SK-N-MC (cell line): Measurements from ENCODE around the gene IL7R.
"Not testable (repeated sequence)": the region's sequence is repeated elsewhere in the genome, so short reads cannot be mapped to it uniquely, and the experiment has no call there.

Experiments
- DNase-seq: peaks from one replicate; pipeline ENCODE4 v3.0.0-alpha.2; 2011; ENCODE audit warnings: low read depth, low spot score
- H3K27ac ChIP-seq: fragments of 200-600 bp; sonication (generic); 2 replicates; pipeline ENCODE4 v1.5.1; 2016; ENCODE audit warnings: mixed run types
- H3K36me3 ChIP-seq: fragments of 200-600 bp; sonication (generic); 2 replicates; pipeline ENCODE4 v1.6.1; 2017; ENCODE audit warnings: antibody characterized with exemption, low read length, mixed read lengths; ENCODE audit not compliant: insufficient read depth
- H3K4me3 ChIP-seq: fragments of 200-600 bp; sonication (generic); 2 replicates; pipeline ENCODE4 v1.5.1; 2016
- H3K9ac ChIP-seq: fragments of 200-600 bp; sonication (generic); 2 replicates; pipeline ENCODE4 v1.8.0; 2017; ENCODE audit warnings: mixed run types, mixed read lengths; ENCODE audit not compliant: insufficient read length
- H3K9me3 ChIP-seq: fragments of 200-600 bp; sonication (generic); 2 replicates; pipeline ENCODE4 v1.6.1; 2017; ENCODE audit warnings: low read depth, mild to moderate bottlenecking, antibody characterized with exemption, low read length, moderate library complexity, mixed read lengths
- EZH2 ChIP-seq: fragments of 200-600 bp; sonication (generic); IDR thresholded peaks from one replicate; pipeline ENCODE4 v1.6.1; 2017; ENCODE audit warnings: antibody characterized with exemption
- FOXP2 ChIP-seq: optimal IDR thresholded peaks from 2 replicates; pipeline ENCODE3; 2011; ENCODE audit warnings: mild to moderate bottlenecking, moderate library complexity; ENCODE audit not compliant: insufficient read depth; ENCODE audit errors: extremely low read length, control extremely low read depth
- POLR2AphosphoS5 ChIP-seq: IDR thresholded peaks from 2 replicates; pipeline ENCODE4 v1.6.1; 2012; ENCODE audit warnings: mild to moderate bottlenecking, low read depth, low read length, borderline replicate concordance

Gene IL7R

DNA sequence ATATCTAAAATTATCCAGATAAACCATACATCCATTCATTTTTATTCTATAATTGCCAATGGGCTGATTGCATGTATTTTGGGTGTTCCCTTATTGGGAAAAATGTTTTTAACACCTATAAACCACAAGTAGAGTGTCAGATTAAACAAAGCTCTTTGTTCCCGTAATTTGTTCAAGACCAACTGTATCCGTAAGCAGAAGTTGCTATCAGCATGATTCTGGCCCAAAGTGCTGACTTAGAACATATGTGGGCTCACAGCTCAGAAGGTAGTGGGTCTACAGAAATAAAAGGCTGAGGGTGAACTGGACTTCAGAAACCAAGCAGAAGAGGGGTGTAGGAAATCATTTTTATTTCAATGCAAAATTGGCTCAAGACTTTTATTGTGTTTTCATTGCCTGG is 23.5 kb upstream of the IL7R start:
- TF ChIP-seq FOXP2 (no peak), EZH2 (no peak), POLR2AphosphoS5 (no peak)
- no peak for DNase-seq
- Histone ChIP-seq H3K9ac (no peak overlapping the region), H3K4me3 (no peak overlapping the region), H3K36me3 (no peaks in the 10 kb centered on the region), H3K27ac (no peak overlapping the region), H3K9me3 (no peaks in the 10 kb centered on the region)

GRCh38 chr5:35835796-35836742 is 20.6 kb upstream of the IL7R start:
- Histone ChIP-seq H3K36me3 (no peaks in the 10 kb centered on the region), H3K9me3 (no peaks in the 10 kb centered on the region), H3K27ac (no peak overlapping the region), H3K9ac (no peak overlapping the region), H3K4me3 (no peak overlapping the region)
- TF ChIP-seq EZH2 (no peak), FOXP2 (no peak)
- no peak for DNase-seq

GRCh38 chr5:35838370-35839042 is 18.2 kb upstream of the IL7R start:
- no peak for TF ChIP-seq POLR2AphosphoS5
- TF ChIP-seq FOXP2, result no peak
- TF ChIP-seq EZH2, result no peak
- no peak for DNase-seq
- no peak overlapping the region for H3K27ac ChIP-seq
- H3K9me3 ChIP-seq, result no peaks in the 10 kb centered on the region
- H3K36me3 ChIP-seq, result no peaks in the 10 kb centered on the region
- no peak overlapping the region for H3K4me3 ChIP-seq
- no peak overlapping the region for H3K9ac ChIP-seq

DNA sequence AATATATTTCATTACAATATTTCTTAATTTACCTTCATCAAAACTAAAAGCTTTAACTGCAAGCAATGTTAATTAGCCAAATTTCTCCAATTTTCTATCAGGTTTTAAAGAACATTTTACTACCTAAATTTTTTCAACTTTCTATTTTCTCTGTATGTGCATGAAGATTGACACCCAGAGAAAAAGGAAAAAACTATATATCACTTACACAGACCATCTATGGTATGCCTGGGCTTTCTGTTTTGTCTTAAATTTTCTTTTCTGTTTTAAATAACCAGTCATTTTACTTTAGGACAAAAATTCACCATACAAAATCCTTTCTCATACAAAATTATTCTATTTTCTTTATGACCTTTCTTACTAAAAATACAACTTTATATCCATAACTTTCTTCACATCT is 13.8 kb upstream of the IL7R start:
- Histone ChIP-seq H3K9ac (no peak overlapping the region), H3K4me3 (no peak overlapping the region), H3K36me3 (no peaks in the 10 kb centered on the region), H3K27ac (no peak overlapping the region), H3K9me3 (no peaks in the 10 kb centered on the region)
- DNase-seq, result no peak
- no peak for TF ChIP-seq EZH2

GRCh38 chr5:35845508-35845907 is 11.2 kb upstream of the IL7R start:
- H3K36me3 ChIP-seq, H3K9me3 ChIP-seq, H3K4me3 ChIP-seq, DNase-seq, H3K9ac ChIP-seq, H3K27ac ChIP-seq: not testable (repeated sequence)

DNA sequence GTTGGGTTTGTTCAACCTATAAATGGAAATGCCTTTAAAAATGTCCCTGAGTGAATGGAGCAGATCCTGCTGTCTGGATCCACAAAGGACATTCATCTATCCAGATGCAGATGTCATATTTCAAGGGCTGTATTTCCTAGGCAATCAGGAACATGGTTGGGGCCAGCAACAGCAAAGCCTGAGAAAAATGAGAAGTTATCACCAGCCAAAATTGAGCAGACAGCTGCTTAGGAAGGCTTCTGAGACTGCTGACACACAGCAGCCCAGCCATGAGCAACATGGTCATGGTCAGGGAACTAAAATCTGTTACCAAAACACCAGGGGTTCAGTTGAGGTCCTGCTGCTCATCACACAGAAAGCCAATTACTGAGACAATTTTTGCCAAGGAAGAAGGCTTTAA is 9.2 kb upstream of the IL7R start:
- H3K9me3 ChIP-seq, result no peaks in the 10 kb centered on the region
- TF ChIP-seq EZH2 (no peak), FOXP2 (no peak), POLR2AphosphoS5 (no peak)

DNA sequence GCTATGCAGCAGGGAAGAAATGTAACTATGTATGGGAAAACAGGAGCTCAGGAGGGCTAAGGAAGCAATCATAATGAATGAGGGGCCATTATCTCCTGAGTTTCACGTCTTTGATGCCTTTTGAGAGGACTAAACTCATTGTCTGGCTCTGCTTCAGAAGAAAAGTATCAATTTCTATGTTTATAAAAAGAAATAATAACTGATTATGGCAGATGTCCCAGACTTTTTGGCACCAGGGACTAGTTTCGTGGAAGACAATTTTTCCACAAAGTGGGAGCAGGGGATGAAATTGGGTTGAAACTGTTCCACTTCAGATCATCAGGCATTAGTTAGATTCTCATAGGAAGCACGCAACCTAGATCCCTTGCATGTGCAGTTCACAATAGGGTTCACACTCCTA is 8.7 kb upstream of the IL7R start:
- H3K9me3 ChIP-seq, result no peaks in the 10 kb centered on the region
- TF ChIP-seq EZH2 (no peak), POLR2AphosphoS5 (no peak), FOXP2 (no peak)

More for the DNA sequence above, 9.2 kb upstream of the IL7R start:
- Histone ChIP-seq H3K4me3 (no peak overlapping the region), H3K9ac (no peak overlapping the region), H3K27ac (no peak overlapping the region), H3K36me3 (no peaks in the 10 kb centered on the region)
- no peak for DNase-seq

DNA sequence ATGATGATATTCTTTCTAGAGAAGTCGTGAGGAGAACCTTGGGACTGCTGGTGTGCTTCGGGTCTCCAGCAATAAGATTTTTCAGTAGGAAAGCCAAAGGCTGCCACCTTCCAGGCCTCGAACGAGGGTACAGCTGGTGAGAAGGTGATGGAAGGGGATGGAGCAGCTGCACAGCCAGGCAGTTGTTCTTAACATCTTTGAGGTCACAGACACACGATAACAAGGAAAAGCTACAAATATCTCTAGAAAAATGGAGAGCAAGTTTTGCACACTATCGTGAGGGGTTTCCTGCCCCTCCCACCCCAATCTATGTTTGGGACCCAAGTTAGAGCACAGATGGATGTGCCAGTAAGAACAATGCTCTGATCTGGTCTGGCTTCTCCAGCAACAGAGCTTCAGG is 6.8 kb upstream of the IL7R start:
- TF ChIP-seq POLR2AphosphoS5 (no peak), EZH2 (no peak), FOXP2 (no peak)
- no peak for DNase-seq
- Histone ChIP-seq H3K9ac (no peak overlapping the region), H3K36me3 (no peaks in the 10 kb centered on the region), H3K4me3 (no peak overlapping the region), H3K27ac (no peak overlapping the region), H3K9me3 (no peaks in the 10 kb centered on the region)

More for the DNA sequence above, 8.7 kb upstream of the IL7R start:
- Histone ChIP-seq H3K4me3 (no peak overlapping the region), H3K27ac (no peak overlapping the region), H3K9ac (no peak overlapping the region), H3K36me3 (no peaks in the 10 kb centered on the region)
- DNase-seq, result no peak
